Activated T-cell treated with anti-CD3 and anti-CD28 coated beads for 4 hours (primary cell): ENCODE measurements around the gene C1orf35.

ENCODE experiments used
- DNase-seq: peaks from one replicate; pipeline ENCODE4 v3.0.0-alpha.2; 2020

The C1orf35 gene

DNA sequence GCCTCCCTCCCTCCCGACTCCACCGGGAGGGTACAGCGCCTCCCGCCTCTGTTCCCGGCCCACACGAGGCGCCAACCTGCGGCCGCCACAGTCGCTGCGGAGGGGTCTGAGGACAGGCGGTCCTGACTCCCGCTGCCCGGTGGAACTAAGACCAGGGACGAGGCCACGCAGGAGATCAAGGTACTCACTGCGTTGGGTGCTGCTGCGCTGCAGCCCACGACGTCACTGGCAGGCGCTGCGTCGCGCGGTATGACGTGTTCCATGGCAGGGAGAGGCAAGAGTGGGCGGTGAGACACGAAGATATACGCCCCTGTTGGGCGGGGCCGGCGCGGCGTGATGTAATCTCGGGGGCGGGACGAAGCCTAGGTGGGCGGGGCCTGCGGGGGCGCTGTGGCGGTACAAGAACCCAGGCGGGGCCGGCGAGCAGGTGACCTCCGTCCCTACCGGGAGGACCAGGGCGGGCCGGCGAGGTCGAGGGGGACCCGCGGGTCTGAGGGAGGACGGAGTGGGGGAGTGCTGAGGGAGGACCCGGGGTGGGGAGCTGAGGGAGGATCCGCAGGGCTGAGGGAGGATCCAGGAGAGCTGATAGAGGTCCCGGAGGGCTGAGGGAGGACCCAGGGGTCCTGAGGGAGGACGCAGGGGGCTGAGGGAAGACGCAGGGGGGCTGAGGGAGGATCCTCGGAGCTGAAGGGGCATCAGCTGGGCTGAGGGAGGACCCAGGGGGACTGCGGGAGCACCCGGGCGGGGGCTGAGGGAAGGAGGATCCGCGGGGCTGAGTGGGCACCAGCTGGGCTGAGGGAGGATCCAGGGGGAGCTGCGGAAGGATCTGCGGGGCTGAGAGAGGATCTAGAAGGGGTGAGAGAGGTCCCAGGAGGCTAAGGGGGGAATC lies 6.2 kb upstream of the C1orf35 start, which contains the start of gene MRPL55:
TSS of gene MRPL55 (minus strand) at position 227 of the 889 bp plus-strand sequence. CDS start 1,039 bp downstream, outside the sequence.
- peak; percentile 100 for DNase-seq

DNA sequence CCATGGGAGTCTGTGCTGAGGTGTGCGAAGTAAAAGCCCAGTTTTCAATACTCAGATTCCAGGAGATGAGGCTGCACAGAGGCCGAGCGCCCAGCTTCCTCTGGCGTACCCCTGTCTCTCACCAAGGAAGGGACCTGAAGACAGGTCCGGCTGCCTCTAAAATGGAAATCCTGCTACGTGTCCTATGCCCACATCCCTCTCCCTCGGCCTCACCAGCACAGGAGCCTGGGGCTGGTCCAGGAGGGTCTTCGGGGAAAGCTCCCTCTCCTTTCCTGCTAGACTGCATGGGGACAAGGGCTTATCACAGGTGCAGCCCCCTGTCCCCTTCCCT lies 5.6 kb upstream of the C1orf35 start:
- DNase-seq = no peak

DNA sequence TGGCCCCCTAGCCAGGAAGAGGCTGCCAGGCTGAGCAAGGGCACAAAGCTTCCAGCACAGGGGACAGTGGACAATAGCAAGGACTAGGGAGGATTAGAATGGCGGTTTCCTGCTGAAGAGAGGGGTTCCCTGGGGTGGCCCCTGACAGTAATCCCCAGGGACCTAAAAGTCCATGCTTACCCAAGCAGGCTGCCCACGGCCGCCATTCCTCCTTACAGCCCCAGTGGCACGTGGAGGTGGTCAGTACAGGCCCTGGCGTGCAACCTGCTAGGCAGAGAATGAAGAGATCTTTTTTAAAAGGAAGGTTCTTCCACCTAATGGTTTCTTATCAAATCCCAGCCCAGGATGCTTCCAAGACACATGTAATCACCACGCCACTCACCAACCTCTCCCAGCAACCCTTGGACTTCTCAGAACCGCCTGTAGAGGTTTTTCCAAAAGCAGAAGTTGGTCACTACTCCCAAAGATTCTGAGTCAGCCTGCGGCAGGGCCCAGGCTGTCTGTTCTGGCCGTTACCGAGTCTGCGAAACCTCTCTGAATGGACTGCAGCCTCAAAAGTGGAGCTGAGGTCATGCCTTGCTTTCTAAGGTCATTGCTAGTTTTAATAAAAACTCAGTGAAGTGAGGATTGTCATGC lies 5.0 kb upstream of the C1orf35 start:
- DNase-seq = no peak

DNA sequence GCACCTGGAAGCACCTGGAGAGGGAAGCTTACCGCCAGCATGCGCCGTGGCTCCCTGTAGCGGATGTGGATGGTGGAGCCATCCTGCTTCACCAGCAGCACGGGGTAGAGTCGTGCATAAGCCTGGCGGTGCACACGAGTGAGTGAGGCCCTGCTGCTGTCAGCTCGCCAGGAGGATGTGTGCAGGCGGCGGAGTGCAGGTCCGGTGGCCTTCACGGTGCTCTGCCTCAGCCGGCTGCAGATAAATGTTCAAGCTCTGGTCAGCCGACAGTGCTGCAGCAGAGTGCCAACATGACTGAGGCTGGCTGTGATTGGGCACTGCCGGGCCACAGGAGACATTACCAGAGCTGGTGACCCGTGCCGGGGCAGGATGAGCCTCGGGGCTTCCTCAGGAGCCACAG lies 4.5 kb upstream of the C1orf35 start:
- no peak for DNase-seq

DNA sequence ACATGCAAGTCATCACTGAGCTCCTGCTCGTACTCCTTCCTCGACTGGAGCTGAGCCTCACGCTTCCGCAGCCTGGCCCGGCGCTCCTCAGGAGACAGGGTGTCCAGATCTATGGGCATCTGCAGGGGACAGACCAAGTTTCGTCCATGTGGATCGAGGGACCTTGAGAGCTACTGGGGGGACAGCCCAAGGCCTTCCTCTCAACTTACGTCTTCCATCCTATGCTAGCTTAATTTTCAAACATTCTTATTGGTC lies 3.6 kb upstream of the C1orf35 start:
- no peak for DNase-seq

DNA sequence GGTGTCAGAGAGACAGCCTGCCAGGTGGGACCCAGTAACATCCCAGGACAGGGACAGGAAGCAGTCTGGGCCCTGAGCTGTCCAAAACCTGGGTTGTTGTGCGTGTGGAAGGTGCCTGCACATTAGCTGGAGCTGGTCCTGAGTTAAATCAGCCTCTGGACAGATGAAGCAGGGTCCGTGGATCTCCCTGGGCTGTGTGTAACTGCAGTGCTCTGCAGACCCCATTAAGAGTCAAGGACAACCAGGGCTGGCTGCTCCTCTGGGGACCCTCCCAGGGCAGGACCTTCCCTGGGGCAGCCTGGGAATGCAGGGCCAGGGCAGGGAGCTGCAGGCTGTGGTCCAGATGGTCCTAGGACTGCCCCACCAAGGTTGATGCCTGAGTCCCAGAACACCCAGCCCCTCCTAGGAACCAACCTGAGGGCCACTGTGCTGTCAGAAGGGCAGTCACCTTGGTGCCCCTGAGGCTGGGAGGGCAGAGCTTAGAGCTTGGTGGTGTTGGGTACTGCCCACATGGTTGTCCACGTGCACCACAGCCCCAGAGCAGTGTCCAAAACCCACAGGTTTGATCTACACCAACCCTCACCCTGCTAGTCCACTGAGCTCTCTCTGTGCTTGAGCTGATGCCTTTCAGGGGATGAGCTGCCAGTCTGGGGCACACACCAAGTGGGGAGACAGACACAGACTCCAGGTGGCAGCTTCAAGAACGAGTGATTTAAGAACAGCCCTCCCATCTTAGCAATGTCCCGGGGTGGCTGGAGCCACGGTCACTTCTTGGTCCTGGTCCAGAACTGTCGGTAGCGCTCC lies 3.1 kb upstream of the C1orf35 start:
- DNase-seq = no peak

DNA sequence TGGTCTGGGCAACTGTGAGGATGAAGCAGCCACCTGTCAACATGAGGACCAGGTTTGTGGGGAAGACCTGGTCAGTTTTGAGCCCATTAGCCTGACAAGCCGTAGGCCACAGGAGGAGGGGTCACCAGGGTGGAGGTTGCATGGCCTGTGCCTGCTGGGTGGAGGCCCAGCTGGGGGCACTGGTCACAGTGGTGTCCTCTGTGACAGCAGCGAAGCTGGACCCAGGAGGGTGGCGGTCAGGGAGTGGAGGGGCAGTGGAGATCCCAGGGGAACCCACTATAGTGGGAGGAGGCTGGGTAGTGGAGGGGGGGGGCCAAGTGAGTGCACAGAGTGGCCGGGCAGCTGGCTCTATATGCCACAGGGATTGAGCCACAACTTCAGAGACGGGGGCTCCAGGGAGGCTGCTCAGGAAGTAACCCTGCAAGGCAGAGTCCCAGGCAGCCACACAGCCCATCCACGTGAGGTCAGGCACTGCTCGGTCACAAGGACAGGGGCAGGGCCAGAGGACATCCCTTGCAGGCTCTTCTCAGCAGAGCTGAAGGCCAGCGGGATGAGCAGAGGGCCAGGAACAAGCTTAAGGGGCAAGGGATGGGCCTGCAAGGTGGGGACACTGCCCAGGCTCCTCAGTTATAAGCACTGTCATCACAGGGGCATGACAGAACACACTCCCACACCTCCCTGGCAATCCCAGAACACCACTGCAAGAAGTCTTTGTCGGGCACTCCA lies 2.3 kb upstream of the C1orf35 start:
- no peak for DNase-seq

DNA sequence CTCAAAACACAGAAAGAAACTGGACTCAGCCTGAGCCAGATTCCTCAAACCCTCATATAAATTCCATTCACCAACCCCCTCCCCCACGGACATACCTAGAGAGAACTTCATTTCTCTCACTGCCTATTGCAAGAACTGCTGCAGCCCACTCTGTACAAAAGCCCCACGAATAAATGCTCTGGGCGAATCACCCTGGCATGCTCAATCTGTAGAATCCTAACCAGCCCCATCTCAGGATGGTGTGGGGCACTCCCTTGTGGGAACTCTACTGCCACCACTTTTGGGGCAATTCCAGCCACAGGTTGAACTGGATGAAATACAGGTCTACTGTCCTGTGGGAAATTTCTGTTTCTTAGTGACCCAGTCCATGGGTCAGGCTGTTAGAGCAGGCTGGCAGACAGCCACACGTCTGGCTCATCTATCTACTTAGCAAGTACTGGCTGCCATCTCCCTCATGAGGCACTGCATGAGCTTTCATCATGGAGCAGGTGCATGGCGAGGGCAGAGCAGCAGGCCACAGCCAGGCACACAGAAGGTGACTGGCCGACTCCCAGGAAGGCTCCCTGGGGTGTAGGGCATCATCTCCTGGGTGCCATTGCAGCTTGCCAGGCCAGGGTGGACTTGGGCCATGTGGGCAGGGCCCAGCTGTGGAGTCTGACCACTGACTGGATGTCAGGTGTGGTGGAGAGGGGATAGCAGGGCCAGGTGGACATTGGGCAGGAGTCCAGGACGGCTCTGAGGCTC lies 1.6 kb upstream of the C1orf35 start:
- no peak for DNase-seq

DNA sequence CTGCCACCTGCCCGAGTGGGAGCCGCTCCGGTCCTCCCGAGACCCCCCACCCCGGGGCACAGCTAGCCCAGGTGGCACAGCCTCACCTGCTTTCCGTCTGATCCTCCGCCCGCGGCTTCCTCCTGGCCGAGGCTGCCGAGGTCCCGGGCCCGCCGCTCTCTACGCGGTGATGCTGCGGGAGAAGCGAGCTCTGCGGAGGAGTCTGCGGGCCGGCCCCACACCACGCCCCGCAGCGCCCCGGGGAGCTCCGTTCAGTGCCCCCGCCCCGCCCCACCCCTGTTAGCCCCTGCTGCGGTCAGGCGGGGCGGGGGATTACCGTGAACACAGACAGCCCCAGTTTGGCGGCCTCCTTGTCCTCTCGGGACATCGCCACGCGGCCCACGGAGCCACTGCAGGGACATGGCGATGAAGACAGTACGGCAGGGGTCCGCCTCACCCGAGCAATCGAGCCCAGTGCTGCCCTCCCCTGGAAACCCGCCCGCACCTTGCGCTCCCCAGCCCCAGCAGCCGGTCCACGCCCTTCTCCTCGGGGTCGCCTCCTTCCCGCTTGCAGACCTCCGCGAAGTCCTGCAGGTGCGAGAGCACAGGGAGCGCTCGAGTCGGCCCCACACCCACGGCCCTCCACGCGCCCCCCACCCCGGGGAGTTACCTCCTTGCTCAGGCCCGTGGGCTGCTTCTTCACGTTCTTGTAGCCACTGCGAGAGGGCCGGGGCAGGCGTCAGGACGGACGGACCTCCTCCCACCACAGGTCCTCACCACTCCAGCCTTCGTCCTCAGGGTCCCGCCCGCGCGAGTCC lies 933 bp downstream of the C1orf35 start:
- no peak for DNase-seq

DNA sequence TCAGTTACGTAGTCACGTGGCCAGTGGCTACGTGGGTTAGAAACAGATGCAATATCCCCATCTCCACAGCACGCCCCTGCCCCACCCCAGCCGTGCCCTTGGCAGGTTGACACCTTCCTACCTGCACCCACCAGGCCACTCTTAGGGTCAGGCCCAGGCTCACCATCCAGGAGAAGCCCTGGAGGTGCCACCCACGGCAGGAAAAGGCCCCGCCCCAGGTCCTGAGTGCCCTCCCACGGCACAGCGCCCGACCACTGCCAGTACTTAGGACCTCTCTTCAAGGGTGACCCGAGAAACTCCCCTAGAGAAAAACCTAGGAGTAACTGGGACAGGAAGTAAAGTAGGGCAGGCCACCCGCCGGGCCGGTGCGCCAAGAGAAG lies 1.5 kb downstream of the C1orf35 start:
- no peak for DNase-seq

DNA sequence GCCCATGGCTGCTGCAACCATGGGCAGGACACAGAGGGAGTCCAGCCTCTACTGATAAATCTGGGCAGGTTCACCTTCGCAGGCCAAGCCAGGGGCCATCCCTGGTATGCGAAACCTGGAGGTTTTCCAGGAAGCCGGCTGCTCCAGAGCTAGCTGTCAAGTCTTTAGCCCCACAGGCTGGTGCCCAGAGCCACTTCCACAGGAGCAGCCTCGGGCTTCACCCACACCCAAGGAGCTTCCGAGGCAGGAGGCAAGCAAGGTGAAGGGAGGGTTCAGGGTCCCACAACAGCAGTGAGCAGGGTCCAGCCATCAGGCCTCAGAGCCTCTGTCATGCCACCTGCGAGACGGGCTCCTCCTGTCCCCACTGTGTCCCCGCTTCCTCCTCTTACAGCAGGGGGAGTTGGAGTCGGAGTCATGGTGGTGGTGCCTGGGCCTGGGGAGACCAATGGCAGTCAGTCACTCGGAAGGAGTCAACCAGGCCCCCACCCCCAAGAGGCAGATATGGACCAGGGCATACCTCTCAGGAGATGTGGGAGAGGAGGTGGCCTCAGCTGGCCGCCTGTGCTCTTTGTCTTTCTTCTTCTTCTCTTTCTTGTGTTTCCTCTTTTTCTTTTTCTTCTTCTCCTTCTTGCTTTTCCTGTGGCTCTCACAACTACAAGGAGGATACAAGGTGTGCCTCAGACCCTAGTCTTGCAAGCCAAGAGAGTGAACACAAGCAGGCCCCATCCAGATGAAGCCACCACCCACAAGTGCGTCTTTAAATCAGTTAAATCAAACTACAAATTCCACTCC lies 2.1 kb downstream of the C1orf35 start:
- no peak for DNase-seq

DNA sequence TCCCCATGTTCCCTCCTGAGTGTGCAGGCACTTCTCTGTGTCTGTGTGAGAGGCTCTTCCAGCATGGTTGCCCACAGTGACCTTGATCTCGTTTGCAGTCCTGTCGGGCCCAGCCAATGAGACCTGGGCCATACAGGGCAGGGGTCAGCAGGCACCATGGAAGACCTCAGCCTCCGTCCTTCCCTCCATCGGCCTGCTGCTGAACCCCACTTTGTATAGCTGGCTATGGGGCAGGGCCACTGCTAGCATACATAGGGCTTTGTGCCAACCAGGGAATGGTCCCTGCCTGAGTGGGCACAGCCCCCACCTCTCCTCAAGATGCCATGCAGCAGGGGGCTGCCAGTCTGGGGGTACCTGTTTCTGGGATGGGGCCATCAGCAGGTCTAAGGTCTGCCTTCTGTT lies 3.8 kb downstream of the C1orf35 start:
- DNase-seq = no peak

DNA sequence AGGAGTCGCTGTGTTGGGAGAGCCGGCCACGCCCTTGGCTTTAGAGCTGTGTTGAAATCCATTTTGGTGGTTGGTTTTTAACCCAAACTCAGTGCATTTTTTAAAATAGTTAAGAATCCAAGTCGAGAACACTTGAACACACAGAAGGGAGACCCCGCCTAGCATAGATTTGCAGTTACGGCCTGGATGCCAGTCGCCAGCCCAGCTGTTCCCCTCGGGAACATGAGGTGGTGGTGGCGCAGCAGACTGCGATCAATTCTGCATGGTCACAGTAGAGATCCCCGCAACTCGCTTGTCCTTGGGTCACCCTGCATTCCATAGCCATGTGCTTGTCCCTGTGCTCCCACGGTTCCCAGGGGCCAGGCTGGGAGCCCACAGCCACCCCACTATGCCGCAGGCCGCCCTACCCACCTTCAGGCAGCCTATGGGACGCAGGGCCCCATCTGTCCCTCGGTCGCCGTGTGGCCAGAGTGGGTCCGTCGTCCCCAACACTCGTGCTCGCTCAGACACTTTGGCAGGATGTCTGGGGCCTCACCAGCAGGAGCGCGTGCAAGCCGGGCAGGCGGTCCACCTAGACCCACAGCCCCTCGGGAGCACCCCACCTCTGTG lies 4.7 kb downstream of the C1orf35 start:
- no peak for DNase-seq

DNA sequence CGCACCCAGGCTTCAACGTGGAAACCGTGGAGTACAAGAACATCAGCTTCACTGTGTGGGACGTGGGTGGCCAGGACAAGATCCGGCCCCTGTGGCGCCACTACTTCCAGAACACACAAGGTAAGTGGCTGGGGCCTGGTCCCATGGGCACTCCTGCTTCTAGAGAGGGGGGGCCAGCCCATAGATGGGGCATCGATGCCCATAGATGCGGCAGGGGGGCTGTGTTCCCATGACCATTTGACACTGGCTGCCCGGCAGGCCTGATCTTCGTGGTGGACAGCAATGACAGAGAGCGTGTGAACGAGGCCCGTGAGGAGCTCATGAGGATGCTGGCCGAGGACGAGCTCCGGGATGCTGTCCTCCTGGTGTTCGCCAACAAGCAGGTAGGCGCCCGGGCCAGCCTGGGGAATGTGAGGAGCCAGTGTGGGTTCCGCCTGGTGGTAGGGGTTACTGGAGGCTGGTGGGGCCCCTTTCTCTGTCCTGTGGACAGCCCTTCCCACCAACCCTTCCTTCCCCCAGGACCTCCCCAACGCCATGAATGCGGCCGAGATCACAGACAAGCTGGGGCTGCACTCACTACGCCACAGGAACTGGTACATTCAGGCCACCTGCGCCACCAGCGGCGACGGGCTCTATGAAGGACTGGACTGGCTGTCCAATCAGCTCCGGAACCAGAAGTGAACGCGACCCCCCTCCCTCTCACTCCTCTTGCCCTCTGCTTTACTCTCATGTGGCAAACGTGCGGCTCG lies 5.6 kb downstream of the C1orf35 start:
- DNase-seq = no peak

DNA sequence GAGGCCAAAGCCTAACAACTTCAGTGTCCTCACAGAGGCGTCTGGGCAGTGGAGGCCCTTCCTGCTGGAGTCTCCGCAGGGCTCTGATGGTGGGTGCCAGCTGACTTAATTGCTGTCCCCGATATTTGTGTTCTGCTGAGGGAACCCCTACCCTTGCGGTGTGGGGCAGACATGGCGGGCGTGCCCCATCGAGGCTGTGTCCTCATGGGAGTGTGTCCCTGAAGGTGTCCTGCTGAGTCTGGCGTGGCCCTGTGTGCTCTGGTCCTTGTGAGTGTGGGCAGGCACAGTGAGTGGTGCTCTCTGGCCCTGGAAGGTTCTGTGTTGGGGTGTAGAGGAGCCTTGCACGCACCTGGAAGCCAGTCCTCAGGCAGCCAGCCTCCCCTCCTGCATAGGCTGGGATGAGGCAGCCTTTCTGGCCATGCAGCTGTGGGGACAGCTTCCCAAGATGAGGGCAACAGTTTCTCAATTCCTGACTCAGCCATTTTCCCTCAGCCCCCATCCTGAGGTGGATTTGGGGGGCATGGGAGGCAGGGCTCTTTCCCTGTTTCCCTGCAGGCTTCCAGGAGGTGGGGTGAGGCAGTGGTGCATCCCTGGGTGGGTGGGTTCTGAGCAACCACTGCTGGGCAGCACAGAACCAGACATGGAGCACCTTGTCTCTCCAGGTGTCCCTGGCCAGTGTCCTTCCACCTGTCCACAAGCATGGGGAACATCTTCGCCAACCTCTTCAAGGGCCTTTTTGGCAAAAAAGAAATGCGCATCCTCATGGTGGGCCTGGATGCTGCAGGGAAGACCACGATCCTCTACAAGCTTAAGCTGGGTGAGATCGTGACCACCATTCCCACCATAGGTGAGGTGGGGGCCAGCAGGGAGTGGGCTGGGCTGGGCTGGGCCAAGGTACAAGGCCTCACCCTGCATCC lies 6.5 kb downstream of the C1orf35 start:
- no peak for DNase-seq

DNA sequence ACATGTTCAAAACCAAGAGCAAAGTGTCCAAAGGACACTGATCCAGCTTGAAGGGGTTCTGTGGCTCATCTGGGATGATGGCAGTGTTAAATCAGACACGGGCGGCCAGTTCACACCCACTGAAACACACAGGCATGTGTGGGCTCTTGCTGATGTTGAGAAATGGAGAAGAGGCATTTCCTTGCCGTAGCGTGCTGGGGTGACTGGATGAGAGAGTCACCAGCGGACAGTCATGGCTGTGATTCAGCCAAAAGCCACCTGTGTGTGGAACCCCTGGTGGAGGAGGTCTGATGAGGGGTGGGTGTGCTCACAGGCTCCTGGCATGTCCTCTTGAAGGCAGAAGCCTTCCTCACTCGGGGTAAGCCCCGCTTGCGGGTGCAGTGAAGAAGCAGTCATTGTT lies 7.2 kb downstream of the C1orf35 start:
- DNase-seq = no peak

DNA sequence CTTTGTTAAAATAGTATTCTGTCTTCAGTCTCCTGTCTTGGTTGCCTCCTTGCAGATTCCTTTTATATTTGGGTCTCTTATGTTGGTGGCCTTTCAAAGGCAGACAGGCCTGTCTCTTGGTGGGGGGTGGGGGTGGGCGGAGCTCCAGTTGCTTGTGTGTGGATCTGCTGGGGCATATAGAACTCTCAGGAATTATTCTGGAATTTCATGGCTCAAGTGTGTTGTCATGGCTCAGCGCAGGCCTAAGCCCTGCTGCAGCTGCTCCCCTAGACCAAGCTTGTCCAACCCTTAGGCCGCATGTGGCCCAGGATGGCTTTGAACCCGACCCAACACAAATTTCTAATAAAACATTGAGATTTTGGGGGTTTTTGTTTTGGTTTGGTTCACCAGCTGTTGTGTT lies 8.0 kb downstream of the C1orf35 start:
- DNase-seq = no peak

DNA sequence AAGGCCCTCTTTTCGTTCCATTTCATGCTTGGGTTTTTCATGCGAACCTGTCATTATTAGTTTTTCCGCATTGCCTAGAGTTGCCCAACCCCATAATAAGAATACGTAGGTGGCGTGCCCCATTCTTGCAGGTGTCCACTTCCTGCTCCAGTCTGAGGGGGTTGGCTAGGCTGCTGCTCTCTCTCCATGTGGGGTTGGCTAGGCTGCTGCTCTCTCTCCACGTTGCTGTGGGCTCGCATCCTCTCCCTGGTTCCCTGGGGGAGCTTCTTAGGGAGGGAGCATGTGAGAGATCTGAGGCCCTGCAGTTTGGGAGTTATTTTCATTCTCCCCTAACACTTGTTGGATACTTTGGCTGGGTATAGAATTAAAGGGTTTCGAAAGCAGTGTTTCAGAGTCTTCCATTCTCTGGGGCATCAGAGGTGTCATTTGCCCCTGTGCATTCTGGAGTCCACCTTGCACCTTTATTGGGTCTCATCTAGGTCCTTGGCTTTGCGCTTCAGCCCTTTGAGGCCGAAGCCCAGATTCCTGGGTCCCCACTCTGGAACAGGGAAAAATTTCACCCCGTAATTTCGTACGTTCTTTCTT lies 8.6 kb downstream of the C1orf35 start:
- no peak for DNase-seq
